Activated naive CD8-positive, alpha-beta T cell treated with anti-CD3 and anti-CD28 coated beads, Interleukin-2, amount 10 ng/mL, durations not matched to agents 7 days and 5 days (primary cell): ENCODE measurements around the gene CLIP1. TPM values are rescaled to one million over a fixed set of nuclear protein-coding genes. Genes with fewer than 3 reads are reported as not detected.

Source experiments
- ATAC-seq: fragments of 150-1000 bp; cut with Tn5 transposase; one replicate; pipeline ENCODE4 v1.10.0; 2021; ENCODE audit warnings: low read depth, moderate library complexity
- POLR2A ChIA-PET: fragments of 350-600 bp; sonication (Branson Sonifier 250); formaldehyde crosslinking; loops from one replicate; lab custom pipeline; 2021; ENCODE audit warnings: antibody characterized with exemption; lab: Charles Lee
- DNase-seq: peaks from one replicate; pipeline ENCODE4 v3.0.0; 2021
- H3K27ac Mint-ChIP-seq: one replicate; pipeline ENCODE4 v1.8.0; 2022; ENCODE audit warnings: mild to moderate bottlenecking, mixed read lengths
- H3K27me3 Mint-ChIP-seq: one replicate; pipeline ENCODE4 v1.8.0; 2022; ENCODE audit warnings: mild to moderate bottlenecking, moderate library complexity, mixed read lengths
- H3K36me3 Mint-ChIP-seq: one replicate; pipeline ENCODE4 v1.8.0; 2021; ENCODE audit warnings: mild to moderate bottlenecking, mixed read lengths
- H3K4me1 Mint-ChIP-seq: one replicate; pipeline ENCODE4 v1.8.0; 2021; ENCODE audit warnings: mixed read lengths
- H3K4me3 Mint-ChIP-seq: one replicate; pipeline ENCODE4 v1.8.0; 2022; ENCODE audit warnings: mild to moderate bottlenecking, moderate library complexity, mixed read lengths
- H3K9me3 Mint-ChIP-seq: one replicate; pipeline ENCODE4 v1.8.0; 2021; ENCODE audit warnings: mixed read lengths
- total RNA-seq, 2 experiments: library from RNA; stranded (reverse); gene quantifications; one replicate each; pipeline ENCODE4 v1.2.3, GENCODE V29; 2021

The CLIP1 gene
- total RNA-seq, 2 experiments from 2014 or later: 61.2 to 61.5 TPM

DNA sequence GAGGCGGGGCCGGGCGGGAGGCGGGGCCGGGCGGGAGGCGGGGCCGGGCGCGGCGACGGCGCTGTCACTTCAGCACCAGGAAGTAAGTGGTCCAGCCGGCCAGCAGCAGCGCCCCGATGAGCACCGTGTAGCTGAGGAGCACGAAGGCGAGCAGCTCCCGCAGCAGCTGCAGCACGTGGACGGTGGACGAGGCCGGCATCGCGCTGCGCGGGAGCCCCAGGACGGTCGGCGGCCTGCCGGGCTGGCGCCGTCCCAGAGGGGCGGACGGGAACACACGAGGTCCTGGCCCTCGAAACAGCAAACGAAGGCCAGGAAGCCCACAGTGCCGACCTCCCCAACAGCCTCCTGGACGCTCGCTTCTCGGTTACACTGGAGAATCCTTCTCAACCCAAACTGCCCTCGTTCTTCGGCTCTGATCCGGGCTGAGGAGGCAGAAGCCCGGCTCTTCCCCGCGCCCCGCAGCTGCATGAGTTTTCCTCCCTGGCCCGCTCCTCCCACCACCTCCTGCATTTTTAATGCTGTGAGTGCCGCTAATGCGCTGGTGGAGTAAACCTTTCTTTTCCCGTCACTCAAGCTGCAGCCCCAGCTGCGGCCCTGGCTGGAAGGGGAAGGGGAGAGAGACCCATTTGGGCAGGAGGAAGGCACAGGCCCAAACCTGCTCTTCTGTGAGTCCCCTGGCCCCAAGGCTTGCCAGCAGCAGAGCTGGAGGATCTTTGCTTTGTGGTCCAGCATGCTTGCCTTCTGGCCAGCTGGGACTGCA lies 195.9 kb downstream of the CLIP1 start:
- no peaks in the 10 kb centered on the region for H3K27me3 Mint-ChIP-seq
- no peaks in the 10 kb centered on the region for H3K9me3 Mint-ChIP-seq
- DNase-seq (no peak), ATAC-seq (peak; percentile 61)
- peak overlapping the region; percentile 82 for H3K4me3 Mint-ChIP-seq
- H3K4me1 Mint-ChIP-seq: peaks cover 31% of the 10 kb centered on the region
- H3K27ac Mint-ChIP-seq: peak overlapping the region; percentile 73
- peaks cover 5% of the 10 kb centered on the region for H3K36me3 Mint-ChIP-seq
- POLR2A ChIA-PET: interaction anchor here (0.6 to 2.8 kb wide), 8 partner anchors 8 to 274 kb away, joined by 3 to 11 read pairs (median 4); partner anchors contain the start of genes B3GNT4, MLXIP and ZCCHC8

DNA sequence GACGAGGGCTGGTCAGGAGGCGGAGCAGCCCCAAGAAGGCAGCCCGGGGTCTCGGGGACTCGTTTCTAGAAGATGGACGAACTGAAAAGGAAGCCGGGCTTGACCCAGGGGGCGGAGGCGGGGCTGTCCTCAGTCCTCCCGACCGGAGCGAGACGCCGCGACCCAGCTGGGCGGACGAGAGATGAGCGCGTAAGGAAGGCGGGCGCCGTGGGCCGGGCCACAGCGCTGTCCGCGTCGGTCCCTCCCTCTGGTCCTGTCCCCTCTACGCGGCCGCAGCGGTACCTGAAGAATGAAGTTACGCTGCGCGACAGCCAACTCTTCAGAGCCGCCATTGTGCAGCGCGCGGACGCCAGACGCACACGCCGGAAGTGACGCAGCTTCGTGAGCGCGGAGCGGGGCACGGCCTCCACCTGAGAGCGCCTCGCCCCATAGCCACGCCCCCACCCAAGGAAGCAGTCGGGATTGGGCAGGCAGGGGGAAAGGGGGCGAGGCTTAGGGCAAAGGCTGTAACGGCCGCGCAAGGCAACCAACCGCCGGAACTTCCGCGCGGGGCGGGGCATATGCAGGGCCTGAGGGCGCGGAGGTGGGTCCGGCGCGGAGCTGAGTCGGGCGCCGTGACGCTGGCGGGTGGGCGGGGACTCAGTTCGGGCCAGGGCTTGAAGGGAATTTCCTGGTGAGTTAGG lies 196.6 kb downstream of the CLIP1 start, which contains the start of gene DIABLO:
DIABLO (minus strand) TSS at position 370 of the 683 bp plus-strand sequence; CDS start at position 332, 38 bp downstream.
- Mint-ChIP-seq H3K9me3 (no peaks in the 10 kb centered on the region), H3K27ac (peak within 1 kb of the TSS; percentile 93), H3K36me3 (peaks cover 7% of the 10 kb centered on the region), H3K27me3 (no peaks in the 10 kb centered on the region), H3K4me3 (peak within 1 kb of the TSS; percentile 89), H3K4me1 (peaks cover 35% of the 10 kb centered on the region)
- POLR2A ChIA-PET: interaction anchor here (0.6 to 2.8 kb wide), 11 partner anchors 8 to 1938 kb away, joined by 3 to 11 read pairs (median 4); partner anchors contain the start of genes B3GNT4, KNTC1, MLXIP and RSRC2
- ATAC-seq (peak; percentile 94), DNase-seq (peak; percentile 100)

Other genes with a start within 250 kb of the CLIP1 start
- not detected for gene IL31, start 248.4 kb downstream of the CLIP1 start, total RNA-seq
- under 1 TPM in 1 of 2 experiments, not detected in 1; 0.50 TPM for gene LRRC43, start 239.5 kb downstream of the CLIP1 start, total RNA-seq
- gene B3GNT4, start 219.0 kb downstream of the CLIP1 start, total RNA-seq: 1 to 10 TPM; 1.1 to 1.6 TPM
- 10 to 100 TPM; 44.4 to 45.5 TPM for gene DIABLO, start 196.6 kb downstream of the CLIP1 start, total RNA-seq
- gene VPS33A, start 156.2 kb downstream of the CLIP1 start, total RNA-seq: 10 to 100 TPM; 27.8 to 29.7 TPM
- 10 to 100 TPM; 44.8 to 45.3 TPM for gene ZCCHC8, start 78.3 kb upstream of the CLIP1 start, total RNA-seq
- gene RSRC2, start 104.3 kb upstream of the CLIP1 start, total RNA-seq: 100 to 1,000 TPM; 108 to 115 TPM
- gene KNTC1, start 104.6 kb upstream of the CLIP1 start, total RNA-seq: 100 to 1,000 TPM; 125 to 130 TPM